HG02970 (cell line): ENCODE results near the gene CRAT.

Experiments
- ATAC-seq: cut with Tn5 transposase; IDR thresholded peaks from one replicate; pipeline ENCODE4 v1.9.1; 2021; ENCODE audit warnings: mild to moderate bottlenecking, moderate library complexity, moderate number of reproducible peaks; ENCODE audit not compliant: unreplicated experiment, low FRiP score

Gene CRAT

DNA sequence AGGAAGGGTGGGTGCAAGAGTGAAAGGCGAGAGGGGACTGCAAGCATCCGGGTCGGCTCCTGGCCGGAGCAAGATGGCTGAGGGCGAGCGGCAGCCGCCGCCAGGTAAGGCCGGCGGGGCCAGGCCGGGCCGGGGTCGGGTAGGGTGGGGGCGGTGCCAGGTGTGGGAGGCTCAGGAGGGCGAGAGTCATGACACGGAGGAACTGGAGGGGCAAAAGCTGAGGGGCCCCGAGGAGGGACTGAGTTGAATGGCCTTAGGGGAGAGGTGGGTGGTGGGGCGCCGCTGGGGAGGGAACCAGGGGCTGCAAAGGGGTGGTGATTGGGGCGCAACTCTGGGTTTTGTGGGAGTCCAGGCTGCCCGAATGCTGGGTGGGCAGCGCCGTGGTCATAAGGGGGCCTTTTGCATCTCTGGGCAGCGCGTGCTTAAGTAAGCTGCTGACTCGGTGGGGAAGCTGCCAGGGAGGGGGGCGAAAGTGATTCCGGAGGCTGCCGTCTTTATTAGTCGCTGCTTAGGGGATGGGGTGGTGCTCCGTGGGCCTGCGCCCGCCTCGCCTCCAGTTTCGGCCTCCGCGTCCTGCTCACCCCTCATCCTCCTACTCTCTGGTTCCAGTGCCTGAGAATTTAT lies 1.0 kb upstream of the CRAT start:
- ATAC-seq, result peak; percentile 21

DNA sequence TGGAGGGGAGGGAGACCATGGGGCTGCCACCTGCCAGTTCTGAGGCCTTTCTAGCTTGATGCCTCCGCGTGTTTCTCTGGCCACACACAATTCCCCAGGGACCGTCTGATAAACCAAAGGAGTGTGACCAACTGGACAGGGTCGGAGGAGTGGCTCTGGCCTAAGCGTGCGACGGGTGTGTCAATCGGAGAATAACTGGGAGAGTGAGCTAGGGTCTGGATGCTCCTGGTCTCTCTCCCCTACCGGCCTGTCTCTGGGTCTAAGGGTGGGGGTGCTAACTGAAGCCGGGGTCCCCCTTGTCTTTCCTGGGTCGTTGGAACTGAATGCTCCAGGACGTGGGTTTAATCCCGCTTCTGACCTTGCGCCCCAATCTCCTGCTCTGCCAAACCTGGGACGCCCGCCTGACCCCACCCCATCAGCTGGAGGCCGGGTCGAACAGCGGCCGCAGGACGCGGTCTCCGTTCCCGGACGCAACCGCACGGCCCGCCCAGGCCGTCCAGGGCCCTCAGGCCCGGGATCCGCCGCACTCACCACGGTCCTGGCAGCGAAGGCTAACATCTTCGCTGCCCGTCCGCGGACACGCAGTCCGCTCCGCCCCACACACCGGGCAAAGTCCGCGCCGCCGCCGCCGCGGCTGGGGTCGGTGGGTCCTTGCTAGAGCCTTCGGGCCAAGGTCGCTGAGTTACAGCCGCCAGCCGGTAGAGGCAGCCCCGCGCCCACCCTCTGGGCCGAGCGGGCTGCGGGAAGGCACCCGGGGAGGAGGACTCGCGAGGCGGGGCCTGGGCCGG lies 447 bp downstream of the CRAT start:
- ATAC-seq, result peak; percentile 19

DNA sequence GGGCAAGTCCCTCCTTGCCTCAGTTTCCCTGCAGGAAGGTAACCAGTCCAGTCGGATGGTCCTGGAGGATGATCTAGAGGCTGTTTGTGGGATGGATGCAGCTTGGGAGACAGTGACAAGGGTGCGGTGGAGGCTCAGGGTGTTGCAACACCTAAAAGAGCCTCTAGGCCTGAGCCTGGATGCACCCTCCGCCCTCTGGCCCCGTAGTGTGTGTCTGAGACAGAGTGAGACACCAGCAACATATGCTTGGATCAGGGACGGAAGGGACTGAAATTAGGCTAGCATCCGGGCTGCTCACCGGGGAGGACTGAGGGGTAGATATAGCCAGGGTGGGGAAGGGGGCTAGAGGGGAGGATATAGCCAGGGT lies 1.1 kb downstream of the CRAT start:
- no peak for ATAC-seq

DNA sequence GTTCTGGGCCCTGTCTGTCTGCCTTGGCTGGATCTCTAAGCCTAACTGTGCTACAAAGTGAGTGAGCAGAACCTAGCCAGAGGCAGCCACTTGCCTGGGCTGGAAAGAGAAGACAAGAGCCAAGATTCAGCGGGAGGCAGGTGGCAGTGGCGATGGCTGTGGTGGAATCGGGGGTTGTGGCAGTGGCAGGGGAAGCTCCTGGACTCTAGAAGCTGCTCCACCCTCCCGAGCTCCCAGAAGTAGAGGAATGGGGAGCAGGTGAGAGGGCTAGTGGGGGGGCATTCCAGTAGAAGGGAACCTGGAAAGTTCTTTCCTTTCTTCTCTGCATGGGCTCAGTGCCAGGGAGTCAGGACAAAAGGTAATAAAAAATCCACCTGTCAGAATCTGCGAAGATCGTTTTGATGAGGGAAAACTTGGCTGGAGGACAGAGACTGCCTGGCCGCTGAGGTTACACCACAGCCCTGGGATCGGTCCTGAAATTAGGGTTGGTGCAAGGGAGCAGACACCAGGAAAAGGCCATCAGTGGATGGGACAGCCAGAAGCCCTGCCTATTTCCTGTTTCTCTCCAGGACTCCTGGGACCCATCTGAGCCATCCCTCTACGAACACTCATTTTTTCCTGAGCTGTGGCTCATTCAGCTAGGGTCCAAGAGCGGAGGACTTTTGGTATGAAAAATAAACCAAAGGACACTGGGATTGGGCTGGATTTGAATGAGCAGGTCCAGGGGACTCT lies 1.6 kb downstream of the CRAT start:
- no peak for ATAC-seq

DNA sequence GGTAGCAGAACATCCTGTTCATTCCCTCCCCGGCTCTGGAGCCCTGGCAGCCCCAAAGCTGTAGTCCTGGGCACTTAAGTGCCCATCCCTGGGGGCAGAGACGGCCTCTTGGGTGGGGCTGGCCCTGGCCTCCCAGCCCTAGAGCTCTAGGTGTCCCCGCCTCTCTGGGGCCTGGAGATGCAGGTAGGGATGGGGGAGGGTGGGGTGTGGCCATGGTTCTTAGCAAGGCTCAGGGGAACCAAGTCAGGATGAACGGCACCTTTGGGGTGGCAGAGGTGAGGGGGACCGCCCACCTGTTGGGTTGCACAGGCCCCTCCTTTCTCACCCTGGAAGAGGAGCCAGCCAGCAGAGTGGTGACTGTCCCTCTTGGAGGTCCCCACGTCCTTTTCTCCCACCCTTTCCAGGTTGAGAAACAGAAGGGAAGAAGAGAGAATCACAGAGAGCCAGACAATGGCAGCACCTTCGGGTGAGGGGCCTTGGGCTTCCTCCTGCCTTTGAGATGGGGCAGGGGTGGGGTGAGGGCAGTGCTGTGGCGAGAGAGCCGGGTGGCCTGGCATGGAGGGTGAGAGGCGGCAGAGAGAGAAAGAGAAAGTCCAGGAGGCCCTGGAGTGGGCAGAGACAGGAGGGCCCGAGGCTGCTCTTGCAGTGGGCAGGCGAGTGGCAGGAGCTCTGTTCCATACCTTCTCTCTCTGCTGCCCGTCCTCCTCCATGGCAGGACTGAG lies 2.3 kb downstream of the CRAT start:
- ATAC-seq, result no peak

DNA sequence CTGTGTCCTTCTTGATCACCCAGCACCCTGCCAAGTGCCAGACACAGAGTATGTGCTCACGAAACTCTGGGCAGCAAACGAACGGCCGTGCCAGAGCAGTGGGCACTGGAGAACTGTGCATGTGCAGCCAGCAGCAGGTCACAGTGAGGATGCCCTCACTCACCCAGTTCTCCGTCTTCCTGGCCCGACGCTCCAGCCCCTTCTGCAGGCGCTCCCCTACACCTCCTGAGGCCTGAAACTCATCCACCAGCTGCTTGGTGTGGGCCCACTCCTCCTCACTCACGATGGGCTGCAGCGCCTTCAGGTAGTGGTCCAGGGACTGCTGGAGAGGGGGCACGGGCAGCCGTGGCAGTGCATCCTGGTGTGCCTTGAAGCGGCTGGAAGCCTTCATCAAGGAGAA lies 2.9 kb downstream of the CRAT start:
- ATAC-seq, result no peak

DNA sequence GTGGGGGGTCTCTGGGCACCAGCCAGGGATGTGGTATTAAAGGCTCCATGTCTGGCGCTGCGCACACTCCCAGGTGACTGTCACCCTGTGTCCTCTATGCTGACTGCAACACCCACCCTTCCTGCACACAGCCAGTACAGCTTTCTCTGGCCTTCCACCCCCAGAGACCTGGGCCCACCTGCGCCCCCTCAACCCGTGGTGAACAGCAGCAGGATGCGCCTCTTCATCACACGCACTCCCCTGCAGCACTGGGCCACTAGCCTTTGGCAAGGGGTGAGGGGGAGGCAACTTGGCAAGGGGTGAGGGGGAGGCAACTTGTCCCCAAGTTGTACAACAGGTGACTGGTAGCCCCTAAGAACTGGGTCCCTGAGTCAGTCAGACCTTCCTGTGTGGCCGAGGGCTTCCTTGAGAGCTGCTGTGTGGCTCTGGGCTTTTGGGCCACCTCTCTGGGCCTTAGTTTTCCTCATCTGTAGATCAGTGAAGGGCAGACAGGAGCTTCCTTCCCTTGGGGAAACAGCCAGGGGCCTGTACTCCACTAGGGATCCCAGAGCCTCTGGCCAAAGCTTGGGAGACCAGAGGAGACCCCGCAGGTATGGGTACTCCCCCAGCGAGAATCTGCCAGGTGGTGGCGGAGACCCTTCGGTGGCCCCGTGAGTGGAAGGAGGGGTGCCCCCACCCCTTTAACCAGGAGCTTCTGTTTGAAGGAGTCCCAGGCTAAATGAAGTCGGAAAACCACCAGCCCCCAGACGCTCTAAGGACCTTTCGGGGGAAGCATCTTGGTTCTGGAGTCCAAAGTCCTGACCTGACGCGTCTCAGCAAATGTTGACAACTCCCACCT lies 4.5 kb downstream of the CRAT start:
- ATAC-seq, result no peak

DNA sequence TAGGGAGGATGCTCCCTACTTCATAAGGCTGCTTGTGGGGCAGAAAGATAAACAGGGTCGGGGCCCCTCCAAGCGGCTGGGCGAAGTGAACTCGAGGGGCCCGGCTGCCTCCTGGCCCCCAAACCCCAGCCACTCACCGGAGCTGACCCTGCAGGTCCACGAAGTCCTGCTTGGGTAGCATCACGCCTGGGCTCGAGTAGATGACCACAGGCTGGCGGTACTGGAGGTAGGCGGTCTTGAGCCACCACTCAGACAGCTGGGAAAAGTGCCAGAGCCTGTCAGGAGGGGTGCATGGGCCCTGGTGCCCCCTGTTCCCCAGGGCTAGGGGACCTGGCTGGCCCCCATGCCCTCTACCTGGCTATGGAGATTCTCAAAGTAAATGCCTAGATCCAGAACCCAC lies 6.5 kb downstream of the CRAT start:
- ATAC-seq, result no peak

DNA sequence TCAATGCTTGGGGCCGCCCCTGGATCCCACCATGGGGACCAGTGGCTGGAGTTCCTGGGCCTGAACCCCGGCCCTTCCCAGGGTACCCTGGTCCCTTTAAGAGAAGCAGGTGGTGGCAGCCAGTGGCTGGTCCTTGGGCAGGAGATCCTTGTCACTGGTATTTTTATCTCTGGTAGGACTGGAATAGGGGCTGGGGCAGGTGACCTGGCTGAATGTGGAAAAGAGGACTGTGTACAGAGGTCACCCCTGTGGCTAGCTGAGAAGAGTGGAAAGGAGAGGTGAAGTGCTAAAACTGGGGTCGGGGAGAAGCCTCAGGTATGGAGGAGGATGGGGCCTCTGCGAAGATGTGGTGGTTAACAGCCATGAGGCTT lies 7.0 kb downstream of the CRAT start:
- ATAC-seq, result no peak

DNA sequence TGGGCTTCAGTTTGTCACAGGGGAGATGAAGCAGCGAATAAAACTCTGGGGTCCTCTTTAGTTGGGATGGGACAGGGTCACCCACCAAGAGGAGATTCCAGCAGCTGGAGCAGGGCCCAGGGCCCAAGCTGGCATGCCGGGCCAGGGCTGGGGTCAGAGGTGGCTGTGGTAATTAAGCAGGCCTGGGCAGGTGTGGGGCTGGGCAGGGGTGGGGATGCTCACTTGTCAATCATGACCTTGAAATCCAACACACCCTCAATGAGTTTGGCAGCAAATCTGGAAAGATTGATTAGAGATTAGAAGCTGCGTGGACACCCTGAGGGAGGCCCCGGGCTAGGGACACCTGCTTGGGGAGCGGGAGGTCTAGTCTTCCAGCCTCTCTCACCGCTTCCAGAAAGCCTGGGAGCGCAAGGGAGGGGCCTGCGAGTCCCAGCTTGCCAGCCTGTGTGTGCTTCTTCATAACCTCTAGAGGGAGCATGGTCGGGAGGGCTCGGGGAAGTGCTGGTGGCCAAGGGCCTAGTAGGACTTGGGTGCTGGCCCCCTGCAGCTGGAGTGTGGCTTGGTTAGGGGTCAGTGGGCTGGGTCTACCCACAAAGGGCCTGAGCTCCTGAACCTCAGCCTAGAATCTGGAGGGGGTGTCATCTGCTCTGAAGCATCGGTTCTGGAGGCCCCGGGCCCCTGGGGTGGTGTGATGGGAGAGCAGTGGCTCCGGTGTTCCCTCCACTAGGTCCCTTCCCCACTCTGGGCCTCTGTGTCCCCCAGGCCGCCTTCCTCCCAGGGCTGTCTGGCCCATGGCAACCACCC lies 7.6 kb downstream of the CRAT start:
- ATAC-seq, result no peak

DNA sequence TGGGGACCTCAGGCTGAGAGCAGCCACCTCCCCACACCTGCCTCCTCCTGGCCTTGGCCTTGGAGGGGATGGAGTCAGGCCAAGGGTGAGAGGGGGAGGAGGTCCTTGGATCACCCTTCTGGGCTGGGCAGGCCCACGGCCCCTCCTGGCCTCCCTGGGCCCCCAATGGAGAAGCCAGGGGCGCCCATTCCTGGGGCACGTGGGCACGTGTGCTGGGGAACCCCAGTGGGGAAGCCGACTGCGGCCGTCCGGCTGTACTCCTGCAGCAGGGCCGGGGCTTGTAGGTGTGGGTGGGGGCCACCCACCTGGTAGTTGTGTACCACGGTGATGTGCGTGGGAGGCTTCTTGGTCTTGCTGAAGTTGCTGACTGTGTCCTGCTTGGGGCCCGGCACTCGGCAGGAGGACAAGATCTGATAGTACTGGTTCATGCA lies 8.5 kb downstream of the CRAT start:
- no peak for ATAC-seq

DNA sequence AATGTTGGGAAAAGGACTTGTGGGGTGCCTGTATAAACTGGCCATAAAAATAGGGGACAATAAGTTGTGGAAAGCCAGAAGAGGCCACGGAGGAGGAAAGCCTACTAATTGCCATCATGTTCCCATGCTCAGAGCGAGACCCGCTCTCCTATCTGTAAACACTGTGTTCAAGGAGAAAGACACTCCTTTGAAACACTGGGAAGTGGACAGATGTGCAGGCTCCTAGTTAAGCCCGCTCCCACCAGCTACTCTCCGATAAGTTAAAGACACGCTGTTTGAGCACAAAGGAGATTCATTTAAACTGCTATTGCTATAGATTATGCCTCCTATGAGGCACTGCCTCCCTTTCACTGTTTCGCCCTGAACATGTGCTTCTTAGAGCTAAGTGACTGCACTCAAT lies 9.3 kb downstream of the CRAT start:
- no peak for ATAC-seq

DNA sequence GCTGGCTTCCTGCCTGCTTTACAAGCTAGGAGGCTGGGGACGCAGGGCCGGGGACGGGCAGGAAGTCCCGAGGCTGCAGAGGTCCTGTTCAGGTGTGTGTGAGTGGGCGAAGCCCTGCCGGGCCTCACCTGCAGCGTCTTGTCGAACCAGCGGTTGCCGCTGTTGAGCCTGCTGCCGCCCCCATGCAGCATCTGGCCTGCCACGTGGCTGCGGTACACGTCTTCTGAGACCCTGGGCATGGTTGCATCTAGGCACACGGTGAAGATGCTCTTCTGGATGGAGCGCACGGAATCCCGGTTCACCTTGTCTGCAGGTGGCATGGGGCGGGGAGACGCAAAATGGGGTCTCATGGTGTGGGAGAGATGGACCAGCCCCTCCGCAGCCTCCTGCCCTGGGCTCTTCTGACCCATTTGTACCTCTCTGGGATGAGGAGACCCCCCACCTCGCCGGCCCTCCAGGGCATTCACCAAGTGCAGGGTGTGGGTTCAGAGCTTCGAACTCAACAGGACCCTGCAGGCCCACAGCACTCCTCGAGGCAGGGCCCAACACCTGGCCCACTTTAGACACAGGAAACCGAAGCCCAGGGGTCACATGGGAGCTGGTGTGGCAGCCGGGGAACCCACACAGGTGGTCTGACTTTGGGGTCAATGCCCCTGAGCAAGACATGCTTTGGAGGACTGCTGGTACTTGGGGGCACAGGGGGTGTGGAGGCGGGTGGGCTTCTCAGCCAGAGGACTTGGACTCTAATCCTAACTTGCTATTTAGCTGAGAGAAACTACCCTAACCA lies 10.0 kb downstream of the CRAT start:
- no peak for ATAC-seq

DNA sequence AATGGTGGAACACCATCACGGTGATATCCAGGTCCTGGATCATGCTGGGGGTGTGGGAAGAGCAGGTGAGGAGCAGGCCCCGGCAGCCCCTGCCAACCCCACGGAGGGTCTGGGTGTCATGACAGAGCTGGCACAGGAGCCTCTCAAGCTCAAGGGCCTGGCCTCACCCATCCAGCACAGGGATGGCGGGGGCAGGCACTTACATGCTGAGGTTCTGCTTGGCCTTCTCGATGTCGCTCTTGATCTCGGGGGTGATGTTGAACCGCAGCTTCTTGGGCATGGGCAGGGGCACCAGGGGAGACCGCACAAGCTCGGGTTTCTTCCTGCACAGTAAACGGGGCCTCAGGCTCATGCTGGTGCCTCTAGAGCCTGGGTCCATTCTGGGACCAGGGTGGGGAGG lies 12.3 kb downstream of the CRAT start:
- no peak for ATAC-seq

DNA sequence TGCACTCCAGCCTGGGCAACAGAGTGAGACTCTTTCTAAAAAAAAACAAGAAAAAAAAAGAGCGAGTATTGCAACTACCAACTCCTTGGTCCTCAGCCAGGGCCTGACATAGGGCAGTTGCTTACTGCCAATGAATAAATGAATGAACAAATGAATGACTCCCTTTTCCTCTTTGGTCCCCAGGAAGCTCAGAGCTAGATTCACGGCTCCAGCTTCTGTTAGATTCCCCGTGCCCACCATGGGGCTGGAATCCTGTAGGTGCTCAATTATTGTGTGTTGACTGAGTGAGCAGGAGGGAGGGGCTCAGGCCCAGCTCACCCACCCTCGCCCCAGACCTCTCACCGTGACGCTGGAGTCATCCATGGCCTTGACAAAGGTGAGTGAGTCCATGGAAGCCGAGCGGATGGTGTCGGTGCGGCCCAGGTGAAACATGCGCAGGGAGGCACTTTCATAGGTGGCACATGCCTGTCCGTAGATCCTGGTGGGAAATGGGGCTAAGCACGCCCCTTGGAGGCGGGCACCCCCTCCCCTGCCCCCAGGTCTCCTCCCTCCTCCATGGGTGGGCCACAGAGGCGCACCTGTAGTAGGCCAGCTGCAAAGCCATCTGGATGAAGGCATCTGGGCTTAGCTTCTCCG lies 12.8 kb downstream of the CRAT start:
- no peak for ATAC-seq

DNA sequence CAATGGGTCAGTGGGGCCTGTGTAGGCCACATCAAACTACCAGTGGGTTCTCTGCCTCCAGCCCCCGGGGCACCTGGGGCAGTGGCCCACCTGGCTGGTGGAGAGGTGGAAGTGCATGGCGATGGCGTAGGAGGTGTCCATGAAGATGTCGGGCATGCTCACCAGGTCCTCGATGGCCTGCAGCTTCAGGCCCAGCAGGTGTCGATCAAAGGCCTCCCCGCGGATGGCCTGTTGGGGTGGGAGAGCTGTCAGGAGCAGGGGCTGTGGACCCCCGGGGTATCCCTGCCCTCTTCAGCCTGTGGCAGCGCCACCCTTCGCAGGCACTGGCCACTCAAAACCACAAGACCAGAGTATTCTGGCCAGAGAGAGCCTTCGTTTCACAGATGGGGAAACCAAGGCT lies 14.7 kb downstream of the CRAT start:
- no peak for ATAC-seq

DNA sequence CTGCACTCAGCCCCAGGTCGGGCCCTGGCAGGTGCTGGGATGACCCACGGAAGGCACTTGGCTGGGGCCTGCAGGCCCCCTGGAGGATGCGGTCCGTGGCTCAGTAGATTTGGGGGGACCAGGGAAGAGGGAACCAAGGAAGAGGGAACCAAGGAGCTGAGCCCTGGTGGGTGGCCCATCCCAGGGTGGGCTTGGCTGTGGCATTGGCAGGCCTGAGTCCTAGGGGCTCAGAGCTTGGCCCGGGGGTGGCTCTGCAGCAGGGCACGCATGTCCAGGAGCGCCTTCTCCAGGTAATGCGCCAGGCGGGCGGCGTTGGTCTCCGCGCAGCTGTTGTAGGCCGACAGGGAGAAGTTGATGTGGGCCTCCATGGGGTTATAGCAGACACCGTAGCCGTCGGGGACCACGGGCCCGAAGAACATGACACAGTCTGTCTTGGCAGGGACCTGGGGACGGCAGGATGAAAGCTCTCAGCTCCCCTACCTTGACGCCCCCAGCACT lies 15.4 kb downstream of the CRAT start:
- no peak for ATAC-seq
